Measurements from ENCODE around the gene MSX1. TPM values are rescaled to one million over a fixed set of nuclear protein-coding genes. Genes with fewer than 3 reads are reported as not detected.

Gene MSX1
- total RNA-seq, 1 experiment from 2014 or later = not detected

DNA sequence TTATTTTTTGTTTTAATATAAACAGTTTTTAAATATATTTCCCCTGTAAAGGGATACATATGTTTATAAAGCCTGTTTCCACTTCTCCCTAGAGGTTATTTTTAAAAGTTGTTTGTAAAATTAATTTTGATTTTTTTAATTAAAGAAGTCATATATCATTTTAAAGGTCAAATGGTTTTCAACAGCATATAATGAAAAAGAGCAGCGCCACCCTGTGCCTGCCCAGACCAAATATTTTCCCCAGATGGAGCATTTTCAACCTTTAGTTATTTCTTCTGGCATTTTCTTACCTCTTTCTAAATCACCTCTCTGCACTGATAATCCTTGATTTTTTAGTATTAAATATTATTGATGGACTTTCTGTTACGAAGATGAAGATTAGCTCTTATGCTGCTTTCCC is 21.0 kb downstream of the MSX1 start:
- no peak overlapping the region for H3K27ac Mint-ChIP-seq

More for the DNA sequence above, 21.0 kb downstream of the MSX1 start:
- Mint-ChIP-seq H3K4me1 (peaks cover 6 to 7% of the 10 kb centered on the region in 2 experiments; a peak in 2 of 4 replicates), H3K4me3 (no peak overlapping the region), H3K27me3 (ENCODE audit: low read depth) (peaks cover 45% of the 10 kb centered on the region), H3K36me3 (ENCODE audit: insufficient read depth in 1 of 3, low read depth in 3 of 3) (no peaks in the 10 kb centered on the region), H3K9me3 (no peaks in the 10 kb centered on the region; a peak in 1 of 5 replicates)
- no peak overlapping the region for H2BK120ac ChIP-seq (ENCODE audit: low read depth, low read length, poor library complexity, severe bottlenecking)
- no peak overlapping the region for H4K8ac ChIP-seq (replicated peaks; ENCODE audit: insufficient read length, low read depth, low read length)
- H3K27ac ChIP-seq (ENCODE audit: insufficient read length, low read depth, low read length) = no peak overlapping the region
- no peak overlapping the region for H2BK20ac ChIP-seq (ENCODE audit: low read depth, low read length, poor library complexity, severe bottlenecking)
- H3K79me1 ChIP-seq (ENCODE audit: insufficient read depth, low read depth, low read length, poor library complexity, severe bottlenecking) = no peaks in the 10 kb centered on the region
- no peak overlapping the region for H3K4me2 ChIP-seq (ENCODE audit: insufficient read depth, insufficient read length, low read length)
- no peak overlapping the region for H2AFZ ChIP-seq (ENCODE audit: low read length)
- no peak overlapping the region for H4K91ac ChIP-seq (ENCODE audit: insufficient read length, low read depth, low read length)
- H3K4ac ChIP-seq (ENCODE audit: low read depth, low read length) = no peak overlapping the region
- H3K56ac ChIP-seq (ENCODE audit: insufficient read length, low read depth, low read length) = no peak overlapping the region
- no peak overlapping the region for H3T11ph ChIP-seq (ENCODE audit: low read length)
- H2BK12ac ChIP-seq (ENCODE audit: insufficient read length, low read depth, low read length) = no peak overlapping the region
- H3K14ac ChIP-seq (ENCODE audit: insufficient read depth, low read length) = no peak overlapping the region
- TF ChIP-seq, protein P1, sequence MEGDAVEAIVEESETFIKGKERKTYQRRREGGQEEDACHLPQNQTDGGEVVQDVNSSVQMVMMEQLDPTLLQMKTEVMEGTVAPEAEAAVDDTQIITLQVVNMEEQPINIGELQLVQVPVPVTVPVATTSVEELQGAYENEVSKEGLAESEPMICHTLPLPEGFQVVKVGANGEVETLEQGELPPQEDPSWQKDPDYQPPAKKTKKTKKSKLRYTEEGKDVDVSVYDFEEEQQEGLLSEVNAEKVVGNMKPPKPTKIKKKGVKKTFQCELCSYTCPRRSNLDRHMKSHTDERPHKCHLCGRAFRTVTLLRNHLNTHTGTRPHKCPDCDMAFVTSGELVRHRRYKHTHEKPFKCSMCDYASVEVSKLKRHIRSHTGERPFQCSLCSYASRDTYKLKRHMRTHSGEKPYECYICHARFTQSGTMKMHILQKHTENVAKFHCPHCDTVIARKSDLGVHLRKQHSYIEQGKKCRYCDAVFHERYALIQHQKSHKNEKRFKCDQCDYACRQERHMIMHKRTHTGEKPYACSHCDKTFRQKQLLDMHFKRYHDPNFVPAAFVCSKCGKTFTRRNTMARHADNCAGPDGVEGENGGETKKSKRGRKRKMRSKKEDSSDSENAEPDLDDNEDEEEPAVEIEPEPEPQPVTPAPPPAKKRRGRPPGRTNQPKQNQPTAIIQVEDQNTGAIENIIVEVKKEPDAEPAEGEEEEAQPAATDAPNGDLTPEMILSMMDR (conservative IDR thresholded peaks at IDR 0.05) = peak; percentile 57
- no peak overlapping the region for H3K9ac ChIP-seq (ENCODE audit: extremely low read depth, insufficient read length, low read length)
- peaks cover 4% of the 10 kb centered on the region; the same call in 1 of the 2 replicates for H3K27me3 ChIP-seq (ENCODE audit: insufficient read depth, low read length)
- no CpG with 5 or more reads among the region's 2 CpGs for WGBS (ENCODE audit: extremely low coverage, insufficient read length, low lambda C conversion rate)
- H4K5ac ChIP-seq (ENCODE audit: insufficient read length, low read depth, low read length) = no peak overlapping the region
- H3K4me1 ChIP-seq (ENCODE audit: insufficient read depth, low read length) = no peaks in the 10 kb centered on the region
- H2BK15ac ChIP-seq (ENCODE audit: low read depth, low read length) = no peak overlapping the region
- H3K23me2 ChIP-seq (ENCODE audit: insufficient read length, low read depth, low read length, poor library complexity, severe bottlenecking) = no peaks in the 10 kb centered on the region
- H3K23ac ChIP-seq (ENCODE audit: insufficient read length, low read depth, low read length) = no peak overlapping the region
- H3K79me2 ChIP-seq (ENCODE audit: insufficient read depth, low read length) = no peaks in the 10 kb centered on the region
- H3K18ac ChIP-seq (ENCODE audit: insufficient read length, low read depth, low read length) = no peak overlapping the region
- H2AK5ac ChIP-seq (ENCODE audit: insufficient read length, low read length) = no peak overlapping the region
- H4K20me1 ChIP-seq (ENCODE audit: control insufficient read depth, insufficient read depth, insufficient read length) = no peaks in the 10 kb centered on the region
- H3K9me3 ChIP-seq (ENCODE audit: control insufficient read depth, low read depth, low read length) = no peaks in the 10 kb centered on the region
- H2BK5ac ChIP-seq (ENCODE audit: insufficient read length, low read length) = no peak overlapping the region
- DNase-seq = no peak

Data from H9 (cell line).